ENCODE results near the gene PNKP.

DNA sequence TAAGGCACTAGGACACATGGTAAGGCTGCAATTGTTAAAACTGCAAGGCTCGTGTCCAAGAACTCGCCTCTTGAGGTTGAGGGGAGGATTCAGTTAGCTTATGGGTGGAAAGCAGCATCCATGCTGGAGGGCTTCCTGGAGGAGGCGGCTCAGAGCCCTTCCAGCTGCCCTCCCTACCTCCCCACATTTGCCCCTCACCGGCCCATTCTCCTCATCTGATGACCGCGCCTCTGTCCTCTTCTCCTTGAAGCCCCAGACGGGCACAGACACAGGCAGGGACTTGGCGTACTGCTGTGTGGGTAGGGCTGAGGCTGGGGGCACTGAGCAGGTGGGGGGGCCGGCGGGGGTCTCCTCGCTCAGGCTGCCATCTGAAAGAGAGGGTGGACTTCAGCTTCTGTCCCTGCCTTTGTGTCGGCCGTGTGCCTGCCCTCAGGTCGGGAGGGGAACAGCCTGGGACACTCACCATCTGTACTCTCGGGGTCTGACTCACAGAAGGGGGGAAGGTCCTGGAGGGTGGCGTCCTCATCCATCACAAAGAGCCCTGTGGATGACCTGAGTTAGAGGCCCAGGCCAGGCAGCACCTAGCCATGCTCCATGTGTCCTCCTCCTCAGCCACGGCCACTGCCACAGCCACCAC is 4.1 kb upstream of the PNKP start:
- no peak for TF ChIP-seq POLR2A (IDR thresholded peaks at IDR 0.05)
- no peak for TF ChIP-seq CTCF (IDR thresholded peaks at IDR 0.05 in 4 of 5, conservative IDR thresholded peaks at IDR 0.05 in 1 of 5)

All from gastrocnemius medialis (tissue), 4 donors.